Stimulated activated effector memory CD8-positive, alpha-beta T cell treated with anti-CD3 and anti-CD28 coated beads, Interleukin-12 subunit alpha, Interleukin-12 subunit beta, amount 100 ng/mL, for 72 hours (primary cell): ENCODE measurements around the gene RNASEL.

ENCODE experiments used
- ATAC-seq: fragments of 150-1000 bp; cut with Tn5 transposase; 2 replicates; pipeline ENCODE4 v1.10.0; 2021
- DNase-seq, 2 donors: peaks; one replicate each; pipeline ENCODE4 v3.0.0; 2021 to 2022; ENCODE audit warnings: low spot score in 2 of 2
- H3K27ac Mint-ChIP-seq: one replicate; pipeline ENCODE4 v1.8.0; 2022; ENCODE audit warnings: mild to moderate bottlenecking, mixed read lengths
- H3K36me3 Mint-ChIP-seq: one replicate; pipeline ENCODE4 v1.8.0; 2022; ENCODE audit warnings: mild to moderate bottlenecking, mixed read lengths
- H3K4me1 Mint-ChIP-seq: one replicate; pipeline ENCODE4 v1.8.0; 2022; ENCODE audit warnings: mixed read lengths
- H3K4me3 Mint-ChIP-seq: one replicate; pipeline ENCODE4 v1.8.0; 2022; ENCODE audit warnings: mild to moderate bottlenecking, mixed read lengths
- H3K9me3 Mint-ChIP-seq: one replicate; pipeline ENCODE4 v1.8.0; 2022; ENCODE audit warnings: mixed read lengths

The RNASEL gene

DNA sequence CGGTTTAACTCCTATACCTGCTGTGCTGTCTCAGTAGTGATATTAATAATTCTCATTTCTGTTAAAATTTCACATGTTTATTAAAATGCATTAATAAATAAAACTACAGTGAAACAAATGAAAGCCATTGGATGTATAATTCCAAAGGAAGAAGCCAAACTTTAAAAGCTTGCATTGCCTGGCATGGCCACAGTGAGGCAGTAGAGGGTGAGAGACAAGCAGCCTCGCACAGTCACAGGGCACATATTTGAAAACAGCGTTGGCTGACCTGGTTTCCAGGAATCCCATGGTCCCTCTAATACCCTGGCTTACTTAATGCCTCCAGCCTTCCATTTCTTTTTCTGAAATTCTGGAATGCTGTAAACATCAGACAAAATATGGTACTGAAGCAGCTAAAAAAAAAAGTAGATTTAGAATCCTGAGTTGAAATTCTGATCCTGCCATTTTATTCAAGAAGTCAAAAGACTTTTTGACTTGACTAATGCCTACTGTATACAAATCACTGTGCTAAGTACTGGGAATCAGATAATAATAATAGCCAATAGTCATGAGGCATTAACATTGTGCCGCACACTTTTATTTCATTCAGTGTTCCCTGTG is 6.7 kb upstream of the RNASEL start:
- ATAC-seq = peak; percentile 55
- DNase-seq = peak; percentile 50 to 79
- Mint-ChIP-seq H3K4me3 (no peak overlapping the region), H3K27ac (no peak overlapping the region), H3K36me3 (no peaks in the 10 kb centered on the region), H3K9me3 (no peaks in the 10 kb centered on the region), H3K4me1 (no peaks in the 10 kb centered on the region)

DNA sequence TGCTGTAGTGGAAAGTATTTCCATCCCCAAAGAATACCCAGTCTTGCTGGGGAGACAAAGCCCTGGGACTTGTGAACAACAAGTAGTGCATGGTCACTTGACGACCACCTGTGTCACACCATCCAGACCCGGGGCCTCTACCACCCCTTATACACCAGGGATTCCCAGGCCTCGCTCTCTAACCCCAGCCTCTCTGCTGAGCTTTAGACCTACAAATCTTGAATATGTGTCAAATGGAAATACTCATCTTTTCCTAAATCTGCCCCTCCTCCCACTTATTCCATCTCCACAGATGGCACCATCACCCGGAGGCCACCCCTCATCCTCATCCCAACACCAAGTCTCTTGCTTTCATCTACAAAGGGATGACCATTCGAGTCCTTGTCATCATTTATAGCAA is 875 bp upstream of the RNASEL start:
- Mint-ChIP-seq H3K27ac (peak overlapping the region; percentile 100), H3K4me1 (peaks cover 35% of the 10 kb centered on the region), H3K36me3 (no peaks in the 10 kb centered on the region), H3K9me3 (no peaks in the 10 kb centered on the region), H3K4me3 (peak overlapping the region; percentile 100)
- DNase-seq = peak in 1 of 2 donors; percentile 26
- no peak for ATAC-seq

DNA sequence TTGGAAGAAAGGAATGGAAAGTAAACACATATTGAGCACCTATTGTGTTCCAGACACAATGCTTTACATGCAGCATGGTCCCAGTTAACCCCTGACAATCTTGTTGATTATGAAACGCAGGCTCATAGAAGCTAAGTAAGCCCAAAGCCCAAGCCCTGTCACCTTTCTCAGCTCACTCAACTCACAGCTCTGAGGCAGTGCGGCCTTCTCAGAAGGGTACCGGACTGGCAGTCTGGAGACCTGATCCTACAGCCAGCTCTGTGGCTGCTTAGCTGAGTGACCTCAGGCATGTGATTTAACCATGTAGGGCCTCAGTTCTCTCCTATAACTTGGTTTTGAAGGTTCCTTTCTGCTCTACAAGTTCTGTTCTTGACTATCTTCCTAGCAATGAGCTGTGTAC is 464 bp upstream of the RNASEL start:
- Mint-ChIP-seq H3K4me1 (peaks cover 39% of the 10 kb centered on the region), H3K36me3 (no peaks in the 10 kb centered on the region), H3K4me3 (peak overlapping the region; percentile 100), H3K9me3 (no peaks in the 10 kb centered on the region), H3K27ac (peak overlapping the region; percentile 100)
- ATAC-seq = no peak
- no peak for DNase-seq

- Mint-ChIP-seq H3K27ac (peak overlapping the region; percentile 100), H3K4me1 (peaks cover 53% of the 10 kb centered on the region), H3K9me3 (no peaks in the 10 kb centered on the region), H3K4me3 (peak overlapping the region; percentile 100), H3K36me3 (peaks cover 10% of the 10 kb centered on the region)
- DNase-seq = no peak
- peak; percentile 3 for ATAC-seq
Measured at GRCh38 chr1:182587666-182588499, 1.2 kb downstream of the RNASEL start.

GRCh38 chr1:182587093-182587492 is 2.0 kb downstream of the RNASEL start:
- H3K4me3 Mint-ChIP-seq = no peak overlapping the region
- DNase-seq (no peak), ATAC-seq (no peak)
- peaks cover 55% of the 10 kb centered on the region for H3K4me1 Mint-ChIP-seq
- peaks cover 14% of the 10 kb centered on the region for H3K36me3 Mint-ChIP-seq
- H3K9me3 Mint-ChIP-seq = no peaks in the 10 kb centered on the region
- no peak overlapping the region for H3K27ac Mint-ChIP-seq

- Mint-ChIP-seq H3K27ac (no peak overlapping the region), H3K36me3 (peaks cover 21% of the 10 kb centered on the region), H3K4me3 (no peak overlapping the region), H3K4me1 (peaks cover 55% of the 10 kb centered on the region), H3K9me3 (no peaks in the 10 kb centered on the region)
- DNase-seq = peak in 1 of 2 donors; percentile 29
- no peak for ATAC-seq
Measured at GRCh38 chr1:182586380-182586779, 2.7 kb downstream of the RNASEL start.

DNA sequence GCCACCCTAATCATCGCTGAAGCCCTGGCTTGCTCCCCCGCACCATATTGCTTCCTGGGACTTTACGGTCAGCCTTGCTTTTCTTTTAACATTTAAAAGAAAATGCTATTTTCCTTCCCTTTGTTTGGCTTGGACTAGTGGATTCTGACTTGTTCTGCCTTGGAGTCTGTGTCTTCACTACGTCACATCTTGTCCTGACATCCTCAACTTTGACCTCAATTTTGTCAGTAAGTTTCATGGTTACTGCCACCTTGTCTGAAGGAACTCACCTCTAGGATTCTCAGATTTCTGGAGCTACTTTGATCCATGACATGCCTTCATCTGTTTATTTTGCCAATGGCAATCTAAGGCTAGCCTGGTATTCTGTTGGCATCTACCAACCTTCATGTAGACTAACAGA is 4.3 kb downstream of the RNASEL start:
- ATAC-seq (no peak), DNase-seq (no peak)
- H3K27ac Mint-ChIP-seq = no peak overlapping the region
- no peaks in the 10 kb centered on the region for H3K9me3 Mint-ChIP-seq
- H3K4me3 Mint-ChIP-seq = no peak overlapping the region
- H3K4me1 Mint-ChIP-seq = peaks cover 55% of the 10 kb centered on the region
- peaks cover 37% of the 10 kb centered on the region for H3K36me3 Mint-ChIP-seq

DNA sequence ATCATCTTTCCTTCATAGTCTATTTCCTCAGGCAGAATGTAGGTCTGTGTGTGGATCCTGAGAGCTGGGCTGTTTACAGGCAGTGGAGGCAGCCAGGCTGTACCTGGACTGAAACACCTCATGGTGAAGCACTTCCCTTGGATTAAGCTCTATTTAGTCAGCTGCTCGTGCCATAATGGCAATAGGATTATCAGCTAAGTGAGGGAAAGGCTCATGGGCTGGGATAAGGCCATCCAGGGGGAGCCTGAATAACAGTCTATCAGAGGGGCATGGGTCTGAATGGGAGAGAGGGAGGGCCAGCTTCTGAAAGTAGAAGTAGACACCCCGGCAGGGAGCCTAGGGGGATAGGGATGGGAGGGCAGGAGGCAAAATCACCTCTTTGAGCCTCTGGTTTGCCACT is 8.3 kb downstream of the RNASEL start:
- Mint-ChIP-seq H3K4me3 (no peak overlapping the region), H3K36me3 (peaks cover 77% of the 10 kb centered on the region), H3K9me3 (no peaks in the 10 kb centered on the region), H3K4me1 (peaks cover 34% of the 10 kb centered on the region), H3K27ac (peak overlapping the region; percentile 17)
- DNase-seq (peak in 1 of 2 donors; percentile 40), ATAC-seq (no peak)

GRCh38 chr1:182575540-182576149 is 13.4 kb downstream of the RNASEL start:
- Mint-ChIP-seq H3K36me3 (peaks cover 56% of the 10 kb centered on the region), H3K4me1 (peaks cover 6% of the 10 kb centered on the region), H3K27ac (no peak overlapping the region), H3K4me3 (no peak overlapping the region), H3K9me3 (no peaks in the 10 kb centered on the region)
- DNase-seq (no peak), ATAC-seq (no peak)

- Mint-ChIP-seq H3K4me1 (peaks cover 3% of the 10 kb centered on the region), H3K27ac (no peak overlapping the region), H3K36me3 (peaks cover 42% of the 10 kb centered on the region), H3K9me3 (no peaks in the 10 kb centered on the region), H3K4me3 (no peak overlapping the region)
- no peak for ATAC-seq
- no peak for DNase-seq
Measured at GRCh38 chr1:182574156-182574555, 14.9 kb downstream of the RNASEL start.

GRCh38 chr1:182570611-182570970 is 18.5 kb downstream of the RNASEL start:
- Mint-ChIP-seq H3K9me3 (no peaks in the 10 kb centered on the region), H3K36me3 (peaks cover 6% of the 10 kb centered on the region), H3K4me1 (no peaks in the 10 kb centered on the region), H3K4me3 (no peak overlapping the region), H3K27ac (no peak overlapping the region)
- ATAC-seq = no peak
- no peak for DNase-seq

- DNase-seq (peak in 1 of 2 donors; percentile 35), ATAC-seq (no peak)
- no peaks in the 10 kb centered on the region for H3K9me3 Mint-ChIP-seq
- no peak overlapping the region for H3K27ac Mint-ChIP-seq
- peaks cover under 1% of the 10 kb centered on the region for H3K36me3 Mint-ChIP-seq
- no peaks in the 10 kb centered on the region for H3K4me1 Mint-ChIP-seq
- no peak overlapping the region for H3K4me3 Mint-ChIP-seq
Measured at GRCh38 chr1:182569939-182570610, 19.0 kb downstream of the RNASEL start.

DNA sequence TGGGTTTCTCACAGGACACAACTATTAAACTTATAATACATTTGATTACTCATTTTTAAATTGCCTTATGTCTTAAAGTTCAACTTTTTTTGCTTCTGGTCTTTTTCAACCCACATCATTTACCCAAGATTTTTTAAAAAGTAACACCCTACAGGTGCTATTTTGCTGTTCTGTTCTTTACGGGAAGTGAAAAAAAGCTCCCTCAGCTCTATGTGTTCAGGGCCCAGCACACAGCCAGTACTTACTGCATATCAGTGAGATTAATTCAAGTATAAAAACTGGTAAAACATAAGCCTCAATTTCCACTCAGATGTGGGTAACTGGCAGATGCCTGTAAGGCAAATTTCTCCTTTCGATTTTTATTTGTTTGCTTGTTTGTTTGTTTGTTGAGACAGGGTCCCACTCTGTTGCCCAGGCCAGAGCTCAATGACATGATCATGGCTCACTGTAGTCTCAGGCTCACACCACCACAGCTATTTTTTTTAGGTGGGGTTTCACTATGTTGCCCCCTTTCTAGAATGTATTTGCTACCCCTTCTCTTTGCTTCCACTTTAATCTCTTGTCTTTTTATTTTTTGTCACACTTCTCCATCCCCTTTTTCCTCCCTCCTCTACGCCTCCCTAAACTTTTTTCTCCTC is 20.3 kb downstream of the RNASEL start:
- Mint-ChIP-seq H3K36me3 (no peaks in the 10 kb centered on the region), H3K27ac (no peak overlapping the region), H3K4me3 (no peak overlapping the region), H3K9me3 (no peaks in the 10 kb centered on the region), H3K4me1 (no peaks in the 10 kb centered on the region)
- no peak for ATAC-seq
- DNase-seq = no peak

- no peaks in the 10 kb centered on the region for H3K36me3 Mint-ChIP-seq
- no peaks in the 10 kb centered on the region for H3K4me1 Mint-ChIP-seq
- no peaks in the 10 kb centered on the region for H3K9me3 Mint-ChIP-seq
- DNase-seq = no peak
- H3K4me3 Mint-ChIP-seq = no peak overlapping the region
- no peak overlapping the region for H3K27ac Mint-ChIP-seq
- ATAC-seq = no peak
Measured at GRCh38 chr1:182567629-182568028, 21.4 kb downstream of the RNASEL start.

DNA sequence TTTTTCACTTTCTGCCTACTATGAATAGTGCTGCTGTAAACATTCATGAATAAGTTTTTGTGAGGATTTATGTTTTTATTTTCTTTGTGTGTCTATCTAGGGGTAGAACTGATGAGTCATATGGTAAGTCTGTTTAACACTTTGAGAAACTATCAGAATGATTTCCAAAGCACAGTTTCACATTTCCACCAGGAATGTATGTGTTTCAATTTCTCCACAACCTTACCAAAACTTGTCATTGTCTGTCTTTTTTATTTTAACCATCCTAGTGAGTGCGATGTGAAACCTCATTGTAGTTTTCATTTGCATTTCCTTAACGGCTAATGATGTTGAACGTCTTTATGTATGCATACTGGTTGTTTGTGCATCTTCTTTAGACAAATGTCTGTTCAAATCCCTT is 23.5 kb downstream of the RNASEL start:
- ATAC-seq = no peak
- no peaks in the 10 kb centered on the region for H3K4me1 Mint-ChIP-seq
- no peak overlapping the region for H3K4me3 Mint-ChIP-seq
- no peak overlapping the region for H3K27ac Mint-ChIP-seq
- H3K36me3 Mint-ChIP-seq = no peaks in the 10 kb centered on the region
- H3K9me3 Mint-ChIP-seq = no peaks in the 10 kb centered on the region
- DNase-seq = no peak
